NCI-H2029 (cell line): ENCODE results near the gene IL1R1.
"Not testable (repeated sequence)": the region's sequence is repeated elsewhere in the genome, so short reads cannot be mapped to it uniquely, and the experiment has no call there.

Experiments used
- DNase-seq: peaks from one replicate; lab custom pipeline; 2025; lab: John Stamatoyannopoulos, UW

Gene IL1R1

GRCh38 chr2:102141970-102142828 is at the start of gene IL1R1:
IL1R1 (plus strand) TSS chr2:102142746; CDS start chr2:102157725, 14,979 bp downstream.
- no peak for DNase-seq

- DNase-seq: no peak
Observed at GRCh38 chr2:102093662-102094061, 48.9 kb upstream of the IL1R1 start.

GRCh38 chr2:102094917-102095316 is 47.6 kb upstream of the IL1R1 start:
- DNase-seq: no peak

GRCh38 chr2:102096103-102096502 is 46.4 kb upstream of the IL1R1 start:
- no peak for DNase-seq

- DNase-seq: no peak
Observed at GRCh38 chr2:102098756-102099155, 43.8 kb upstream of the IL1R1 start.

- no peak for DNase-seq
Observed at GRCh38 chr2:102099536-102100298, 42.8 kb upstream of the IL1R1 start.

- DNase-seq: no peak
Observed at GRCh38 chr2:102100371-102101096, 42.0 kb upstream of the IL1R1 start.

GRCh38 chr2:102101097-102101848 is 41.3 kb upstream of the IL1R1 start:
- DNase-seq: no peak

GRCh38 chr2:102101849-102102635 is 40.5 kb upstream of the IL1R1 start:
- DNase-seq: no peak

- DNase-seq: not testable (repeated sequence)
Observed at GRCh38 chr2:102102636-102102948, 40.0 kb upstream of the IL1R1 start.

GRCh38 chr2:102103284-102103683 is 39.3 kb upstream of the IL1R1 start:
- no peak for DNase-seq

GRCh38 chr2:102103992-102104871 is 38.3 kb upstream of the IL1R1 start:
- no peak for DNase-seq

GRCh38 chr2:102106133-102106556 is 36.4 kb upstream of the IL1R1 start:
- DNase-seq: no peak

GRCh38 chr2:102106813-102107740 is 35.5 kb upstream of the IL1R1 start:
- DNase-seq: not testable (repeated sequence)

GRCh38 chr2:102107741-102108070 is 34.8 kb upstream of the IL1R1 start:
- DNase-seq: no peak

- no peak for DNase-seq
Observed at GRCh38 chr2:102109016-102109415, 33.5 kb upstream of the IL1R1 start.

GRCh38 chr2:102110171-102110570 is 32.4 kb upstream of the IL1R1 start:
- no peak for DNase-seq

GRCh38 chr2:102110596-102111334 is 31.8 kb upstream of the IL1R1 start:
- no peak for DNase-seq
